Measurements from ENCODE around the gene SERPINB12. TPM values are rescaled to one million over a fixed set of nuclear protein-coding genes. Genes with fewer than 3 reads are reported as not detected.

SERPINB12 gene
- not detected for polyA plus RNA-seq (ENCODE audit: insufficient read length in 4 of 4)

- DNase-seq (ENCODE audit: low read depth in 4 of 4, low spot score in 2 of 4): no peak
Measured at GRCh38 chr18:63542069-63542468, at the start of gene SERPINB12. Gene SERPINB12, plus strand, starts transcription at chr18:63542369. Its CDS starts 13,791 bp downstream, at chr18:63556160.

GRCh38 chr18:63492851-63493250 lies 49.3 kb upstream of the SERPINB12 start:
- no peak for DNase-seq (ENCODE audit: low read depth in 4 of 4, low spot score in 2 of 4)

- DNase-seq (ENCODE audit: low read depth in 4 of 4, low spot score in 2 of 4): no peak
Measured at GRCh38 chr18:63495675-63496074, 46.5 kb upstream of the SERPINB12 start.

- no peak for DNase-seq (ENCODE audit: low read depth in 4 of 4, low spot score in 2 of 4)
Measured at GRCh38 chr18:63505566-63506335, 36.4 kb upstream of the SERPINB12 start.

DNA sequence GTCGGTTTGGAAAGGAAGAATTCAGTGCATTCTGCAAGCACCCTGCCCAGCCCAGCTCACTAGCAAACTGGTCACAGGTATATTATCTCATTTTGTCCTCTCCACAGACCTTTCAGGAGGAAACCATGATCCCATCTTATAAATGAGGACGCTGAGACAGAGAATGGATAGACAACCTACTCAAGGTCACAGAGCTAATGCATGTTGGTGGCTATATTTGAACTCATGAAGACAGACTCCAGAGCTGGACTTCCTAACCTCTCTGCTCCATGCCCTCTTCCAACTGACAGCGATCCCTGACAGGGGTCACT lies 35.9 kb upstream of the SERPINB12 start:
- no peak for DNase-seq (ENCODE audit: low read depth in 4 of 4, low spot score in 2 of 4)

DNA sequence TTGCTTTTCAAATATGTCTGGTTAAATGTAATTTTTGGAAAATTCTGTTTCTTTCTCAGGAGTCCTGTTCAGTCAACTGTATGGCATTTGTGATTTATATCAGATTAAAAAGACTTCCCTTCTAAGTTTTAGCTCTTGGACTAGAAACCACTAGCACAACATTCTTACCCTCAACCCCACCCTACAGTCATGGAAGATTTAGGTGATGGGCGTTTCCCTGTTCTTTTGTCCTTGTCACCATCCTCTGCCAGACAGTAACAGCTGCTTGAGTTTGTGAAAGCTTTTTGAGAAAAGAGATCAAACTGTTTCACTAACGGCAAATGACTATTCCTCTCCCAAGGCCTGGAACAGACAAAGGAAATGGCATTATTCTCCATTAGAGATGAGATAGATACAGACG lies 33.6 kb upstream of the SERPINB12 start:
- no peak for DNase-seq (ENCODE audit: low read depth in 4 of 4, low spot score in 2 of 4)

DNA sequence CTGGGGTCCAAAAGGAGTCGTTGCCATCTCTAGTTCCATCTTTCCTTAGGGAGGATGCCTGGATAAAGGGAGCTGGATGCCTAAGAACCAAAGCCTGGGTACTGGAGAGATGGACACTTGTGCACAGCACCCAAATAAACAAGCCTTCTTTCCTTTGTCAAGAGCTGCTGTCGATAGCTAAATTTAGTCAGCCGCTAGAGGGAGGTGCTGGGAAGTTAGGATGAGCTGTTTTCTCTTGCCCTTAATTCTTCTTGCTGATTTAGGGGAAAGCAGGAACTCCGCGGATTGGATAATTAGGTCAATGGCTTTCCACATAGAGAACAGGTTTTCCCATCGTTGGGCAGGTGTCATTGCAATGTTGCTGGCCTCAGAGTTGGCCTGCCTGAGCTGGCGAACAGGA lies 30.9 kb upstream of the SERPINB12 start:
- no peak for DNase-seq (ENCODE audit: low read depth in 4 of 4, low spot score in 2 of 4)

GRCh38 chr18:63514326-63514725 lies 27.8 kb upstream of the SERPINB12 start:
- DNase-seq (ENCODE audit: low read depth in 4 of 4, low spot score in 2 of 4): no peak

- no peak for DNase-seq (ENCODE audit: low read depth in 4 of 4, low spot score in 2 of 4)
Measured at GRCh38 chr18:63514888-63515678, 27.1 kb upstream of the SERPINB12 start.

DNA sequence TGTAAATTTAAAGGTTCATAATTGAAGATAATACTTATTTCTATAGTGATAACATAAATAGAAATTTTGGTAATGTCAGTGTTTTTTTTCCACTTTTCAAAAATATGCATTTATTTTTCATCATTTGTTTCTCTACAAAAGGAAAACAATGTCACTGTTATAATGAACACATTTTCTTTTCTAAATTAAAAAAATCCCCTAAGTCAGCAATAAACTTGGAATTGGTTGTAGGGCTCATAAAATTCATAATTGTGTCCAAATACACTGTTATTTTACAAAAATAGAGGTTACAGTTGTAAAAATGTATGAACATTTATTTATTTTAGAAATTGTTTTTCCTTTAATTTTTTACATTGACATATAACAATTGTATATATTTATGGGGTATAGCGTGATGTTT lies 26.4 kb upstream of the SERPINB12 start:
- no peak for DNase-seq (ENCODE audit: low read depth in 4 of 4, low spot score in 2 of 4)

DNA sequence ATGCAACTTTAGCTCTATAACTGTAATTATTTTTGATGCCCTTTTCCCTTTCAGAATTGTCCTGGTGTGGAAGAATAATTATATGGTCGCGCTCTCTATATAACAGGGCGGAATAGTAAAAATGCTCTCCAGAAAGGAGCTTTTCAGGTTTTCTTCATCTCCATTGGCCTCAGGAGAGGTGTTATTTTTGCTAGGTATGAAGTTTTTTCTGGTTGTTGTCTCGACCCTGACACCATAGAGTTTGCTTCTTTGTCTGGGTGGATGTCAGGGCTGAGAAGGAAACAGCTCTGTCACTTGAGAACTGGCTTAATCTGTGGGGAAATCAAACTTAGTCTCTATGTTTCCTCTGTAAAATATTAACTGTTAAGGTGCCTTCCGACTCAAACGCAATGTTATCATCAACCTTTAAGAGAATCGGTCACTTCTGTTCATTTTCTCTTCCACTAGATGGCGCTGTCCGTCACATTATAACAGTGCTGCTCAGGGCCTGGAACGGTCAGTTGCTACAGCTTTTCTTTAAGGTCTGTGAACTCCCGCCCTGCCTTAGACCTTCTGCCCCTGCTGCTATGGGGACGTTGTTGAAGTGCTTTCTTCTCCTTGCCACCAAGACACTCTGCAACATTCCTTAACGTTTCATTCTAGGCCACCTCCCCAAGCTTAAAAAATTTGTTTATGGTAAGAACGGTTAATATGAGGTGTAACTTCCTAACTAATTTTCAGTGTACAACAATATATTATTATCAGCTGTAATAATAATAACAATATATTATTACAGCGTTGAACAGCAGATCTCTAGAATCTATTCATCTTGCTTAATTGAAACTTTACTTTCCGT lies 23.8 kb upstream of the SERPINB12 start:
- DNase-seq (ENCODE audit: low read depth in 4 of 4, low spot score in 2 of 4): peak; percentile 59 to 78 (median 64)

GRCh38 chr18:63520053-63520685 lies 22.0 kb upstream of the SERPINB12 start:
- no peak for DNase-seq (ENCODE audit: low read depth in 4 of 4, low spot score in 2 of 4)

DNA sequence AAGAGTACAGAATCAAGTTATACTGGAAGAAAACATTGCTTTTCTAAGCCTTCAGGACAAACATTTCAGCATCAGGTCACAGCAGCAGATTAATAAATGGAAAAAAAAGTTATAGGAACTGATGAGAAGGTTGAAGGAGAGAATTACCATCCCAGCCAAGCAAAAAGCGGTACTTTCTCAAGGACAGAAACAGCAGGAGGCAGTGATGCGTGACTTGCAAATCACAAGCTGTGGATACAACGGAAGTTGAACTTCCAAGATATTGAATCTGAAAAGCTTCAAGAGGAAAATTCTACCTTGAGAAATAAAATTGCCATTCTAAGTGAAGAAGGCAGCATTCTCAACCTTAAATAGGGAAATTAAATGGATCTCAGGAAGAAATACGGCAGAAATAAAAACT lies 18.5 kb upstream of the SERPINB12 start:
- DNase-seq (ENCODE audit: low read depth in 4 of 4, low spot score in 2 of 4): no peak

DNA sequence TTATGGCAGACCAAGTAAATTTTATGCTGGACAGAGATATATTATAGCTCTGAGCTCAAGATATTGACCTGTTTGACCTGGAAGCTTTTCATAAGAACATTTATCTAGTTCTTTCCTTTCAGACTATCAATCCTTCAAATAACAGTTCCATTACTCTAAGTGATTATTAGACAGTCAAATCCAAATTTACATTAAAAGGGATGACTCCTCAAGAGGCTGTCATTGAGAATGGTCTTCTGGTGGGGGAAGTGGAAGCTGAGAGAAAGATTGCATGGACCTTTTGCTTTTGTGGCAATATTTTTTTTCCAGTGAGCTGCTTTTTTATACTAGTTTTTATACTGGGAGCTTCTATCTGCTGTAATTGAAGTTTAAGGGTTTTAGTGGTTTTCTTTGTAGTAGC lies 14.9 kb upstream of the SERPINB12 start:
- no peak for DNase-seq (ENCODE audit: low read depth in 4 of 4, low spot score in 2 of 4)

DNA sequence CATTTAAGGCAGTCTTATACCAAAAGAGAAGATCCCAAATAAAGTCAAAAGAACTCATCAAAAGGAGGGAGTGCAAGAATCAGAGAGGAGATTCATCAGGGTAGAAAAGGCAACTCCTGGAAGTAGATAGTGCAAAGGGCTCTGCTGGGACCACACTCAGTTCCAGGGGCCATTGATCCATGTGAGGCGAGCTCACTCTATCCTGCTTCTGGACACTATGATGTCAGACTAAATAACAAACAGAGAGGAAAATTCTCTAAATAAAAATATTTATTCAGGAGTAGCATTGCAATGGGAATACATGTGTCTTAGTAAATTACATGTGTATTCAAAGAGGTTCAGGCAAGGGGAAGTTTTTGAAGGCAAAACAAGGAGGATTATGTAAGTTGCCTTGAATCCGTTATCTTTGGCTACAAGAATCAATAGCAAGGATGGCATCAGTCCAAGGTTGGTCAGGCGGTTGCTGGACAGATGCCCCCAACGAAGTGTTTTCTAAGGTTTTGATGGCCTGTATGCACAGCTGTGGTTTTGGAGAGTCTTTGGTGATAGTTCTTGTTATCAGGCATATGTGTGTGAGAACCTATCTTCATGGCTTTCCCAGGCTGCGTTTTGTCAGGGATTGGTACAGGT lies 13.2 kb upstream of the SERPINB12 start:
- no peak for DNase-seq (ENCODE audit: low read depth in 4 of 4, low spot score in 2 of 4)

DNA sequence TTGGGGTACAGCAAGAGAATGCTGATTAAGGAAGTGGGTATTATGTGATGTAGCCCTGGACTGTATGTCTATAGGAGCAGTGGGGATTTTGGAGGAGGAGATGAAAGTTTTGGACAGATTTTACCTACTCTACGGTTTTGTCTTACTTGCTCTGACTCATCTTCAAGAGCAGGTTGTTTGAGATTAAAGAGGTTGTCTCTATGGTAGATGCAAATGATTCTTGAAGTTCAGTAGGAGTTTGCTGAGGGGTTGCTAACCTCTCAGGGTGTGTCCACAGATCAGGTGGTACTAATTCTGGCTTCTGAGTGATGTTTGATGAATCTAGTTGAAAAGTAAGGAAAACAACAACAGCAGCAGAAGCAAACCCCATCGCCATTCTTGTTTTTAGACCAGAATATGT lies 9.7 kb upstream of the SERPINB12 start:
- DNase-seq (ENCODE audit: low read depth in 4 of 4, low spot score in 2 of 4): no peak

DNA sequence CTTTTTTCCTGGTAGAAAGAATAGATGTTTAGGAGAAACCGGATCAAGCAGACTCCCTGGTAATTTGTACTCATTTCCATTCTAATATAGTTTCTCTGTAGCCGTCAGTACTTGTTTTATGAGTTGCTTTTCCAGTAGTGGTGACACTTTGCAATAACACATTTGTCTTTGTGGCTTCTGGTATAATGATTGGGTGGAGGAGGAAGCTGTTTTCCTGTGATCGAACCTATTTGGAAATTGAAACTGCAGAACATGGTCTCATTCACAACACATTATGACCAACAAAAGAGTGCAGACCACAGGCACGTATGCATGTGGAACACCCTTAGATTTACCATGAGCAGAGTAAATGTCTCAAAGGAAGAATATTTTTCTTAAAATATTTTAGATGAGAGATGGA lies 7.6 kb upstream of the SERPINB12 start:
- DNase-seq (ENCODE audit: low read depth in 4 of 4, low spot score in 2 of 4): no peak

DNA sequence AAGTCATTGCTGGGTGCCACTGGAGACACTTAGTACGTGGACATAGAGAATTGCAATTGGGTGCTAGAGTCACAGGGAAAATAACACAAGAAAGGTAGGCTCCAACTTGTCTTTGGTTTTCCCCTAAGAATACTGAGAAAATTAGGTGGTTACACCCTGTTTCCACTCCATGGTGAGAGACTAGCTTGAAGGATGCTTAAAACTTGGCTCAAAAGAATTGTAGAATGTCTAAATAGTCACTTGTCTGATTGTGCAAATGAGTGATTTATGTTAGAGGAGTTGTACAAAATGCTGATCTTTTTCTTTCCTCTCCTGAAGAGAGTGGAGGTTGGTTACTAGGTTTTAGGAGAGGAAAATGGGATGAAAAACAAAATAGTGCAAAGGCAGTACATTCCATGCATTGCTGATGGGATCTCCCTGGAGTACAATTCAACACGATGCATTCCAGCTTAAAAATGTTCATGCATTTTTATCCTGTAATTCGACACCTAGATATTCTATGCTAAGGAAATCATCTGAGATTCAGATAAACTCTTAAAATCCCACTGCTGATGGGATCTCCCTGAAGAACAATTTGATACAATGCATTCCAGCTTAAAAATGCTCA lies 2.2 kb upstream of the SERPINB12 start:
- no peak for DNase-seq (ENCODE audit: low read depth in 4 of 4, low spot score in 2 of 4)

DNA sequence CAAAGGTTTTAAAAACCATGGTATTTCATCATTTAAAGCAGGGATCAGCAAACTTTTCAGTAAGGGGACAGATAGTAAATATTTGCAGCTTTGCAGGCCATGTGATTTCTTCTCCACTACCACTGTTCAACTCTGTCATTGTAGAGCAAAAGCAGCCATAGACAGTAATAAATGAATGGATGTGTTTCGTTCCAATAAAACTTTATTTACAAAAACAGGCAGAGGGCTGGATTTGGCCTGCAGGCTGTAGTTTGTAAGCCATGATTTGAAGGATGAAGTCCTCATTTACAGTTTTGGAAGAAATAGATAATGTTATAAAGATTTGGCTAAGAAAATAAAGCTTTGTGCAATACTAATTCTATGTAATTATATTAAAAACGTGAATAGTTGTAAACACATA lies 1.8 kb downstream of the SERPINB12 start:
- DNase-seq (ENCODE audit: low read depth in 4 of 4, low spot score in 2 of 4): no peak

- DNase-seq (ENCODE audit: low read depth in 4 of 4, low spot score in 2 of 4): no peak
Measured at GRCh38 chr18:63545000-63545399, 2.8 kb downstream of the SERPINB12 start.

Measured in left renal cortex interstitium (tissue), 4 donors.